GM21423 (cell line): ENCODE results near the gene BICD1.
A peak's percentile ranks its signal among the peaks of the same experiment; 100 is the strongest.
"Not testable (repeated sequence)": the region's sequence is repeated elsewhere in the genome, so short reads cannot be mapped to it uniquely, and the experiment has no call there.

ENCODE experiments used
- ATAC-seq: cut with Tn5 transposase; IDR thresholded peaks from one replicate; pipeline ENCODE4 v1.9.1; 2021; ENCODE audit warnings: mild to moderate bottlenecking, moderate library complexity; ENCODE audit not compliant: unreplicated experiment

Gene BICD1

DNA sequence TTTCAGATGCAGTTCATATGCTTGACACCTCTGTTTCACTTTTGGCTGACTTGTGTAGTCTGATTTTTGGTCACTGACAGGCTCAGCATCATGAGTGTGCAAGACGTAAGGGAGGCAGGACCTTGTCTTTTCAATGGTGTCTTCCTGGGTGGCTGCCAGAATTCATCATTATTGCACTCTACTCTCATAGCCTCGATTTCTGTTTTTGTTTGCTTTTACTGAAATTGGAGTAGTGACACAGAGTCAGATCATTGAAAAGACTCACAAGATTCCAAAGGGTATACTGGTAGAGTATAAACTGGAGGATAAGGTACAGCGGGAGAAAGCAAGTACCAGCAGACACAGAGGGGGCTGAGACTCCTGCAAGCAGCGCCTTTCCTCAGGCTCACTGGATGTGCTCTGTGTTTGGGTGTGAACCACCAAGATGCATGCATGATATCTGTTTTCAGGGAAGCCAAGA, 166.4 kb downstream of the BICD1 start:
- peak; percentile 46 for ATAC-seq

DNA sequence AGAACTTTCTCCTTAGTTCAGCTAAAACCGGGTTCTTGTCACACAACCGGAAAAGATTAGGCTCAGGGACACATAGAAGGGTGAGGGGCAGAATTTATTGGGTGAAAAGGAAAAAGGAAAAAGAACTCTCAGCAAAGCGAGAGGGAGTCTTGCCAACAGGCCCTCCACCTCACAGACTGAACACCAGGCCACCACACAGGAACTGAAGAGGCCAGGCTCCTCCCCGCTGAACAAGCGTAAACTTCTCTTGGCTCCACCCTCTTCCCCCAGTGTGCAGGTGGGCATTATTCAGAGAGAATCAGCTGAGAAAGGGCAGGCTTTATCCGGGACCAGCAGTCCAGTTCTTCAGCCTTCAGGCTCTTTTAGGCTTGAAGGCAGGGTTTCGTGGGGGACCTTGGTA, 167.1 kb downstream of the BICD1 start:
- peak; percentile 81 for ATAC-seq

DNA sequence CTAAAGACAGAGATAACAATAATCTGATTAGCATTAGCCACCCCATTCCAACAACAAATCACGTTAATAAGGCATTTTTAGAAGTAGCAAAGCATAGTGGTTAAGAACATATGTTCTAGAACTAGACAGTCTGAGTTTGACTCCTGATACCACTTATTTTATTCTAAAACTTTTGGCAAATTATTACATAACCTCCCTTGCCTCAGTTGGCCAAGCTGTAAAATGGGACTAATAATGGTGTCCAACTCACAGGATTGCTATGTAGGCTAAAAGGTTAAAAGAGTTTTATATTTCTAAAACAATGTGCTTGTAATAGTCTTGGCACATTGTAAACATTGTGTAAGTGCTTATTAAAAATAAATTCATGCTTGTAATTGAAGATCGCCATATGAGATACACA, 168.0 kb downstream of the BICD1 start:
- ATAC-seq: no peak

DNA sequence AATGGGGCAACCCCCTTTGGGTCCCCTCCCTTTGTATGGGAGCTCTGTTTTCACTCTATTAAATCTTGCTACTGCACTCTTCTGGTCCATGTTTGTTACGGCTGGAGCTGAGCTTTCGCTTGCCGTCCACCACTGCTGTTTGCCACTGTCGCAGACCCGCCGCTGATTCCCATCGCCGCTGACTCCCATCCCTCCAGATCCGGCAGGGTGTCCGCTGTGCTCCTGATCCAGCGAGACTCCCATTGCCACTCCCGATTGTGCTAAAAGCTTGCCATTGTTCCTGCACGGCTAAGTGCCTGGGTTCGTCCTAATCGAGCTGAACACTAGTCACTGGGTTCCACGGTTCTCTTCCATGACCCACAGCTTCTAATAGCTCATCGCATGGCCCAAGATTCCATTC, 168.9 kb downstream of the BICD1 start:
- not testable (repeated sequence) for ATAC-seq

DNA sequence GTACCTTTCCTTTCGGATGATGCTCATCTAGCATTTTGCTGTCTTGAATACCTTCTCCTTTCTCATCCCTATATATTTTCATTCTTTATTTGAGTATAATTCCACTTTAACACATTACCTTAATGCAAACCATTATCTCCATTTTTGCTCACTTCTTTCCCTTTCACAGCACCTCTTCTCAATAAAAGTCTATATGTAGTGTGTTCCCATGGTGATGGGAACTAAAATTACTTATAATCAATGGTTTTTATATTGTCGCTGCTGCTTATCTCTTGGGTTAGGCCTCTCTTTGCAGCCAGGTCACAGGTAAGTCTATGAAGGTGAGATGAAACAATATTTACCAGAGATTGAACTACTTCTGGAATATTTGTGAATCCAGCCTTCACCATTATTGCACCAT, 171.1 kb downstream of the BICD1 start:
- no peak for ATAC-seq

DNA sequence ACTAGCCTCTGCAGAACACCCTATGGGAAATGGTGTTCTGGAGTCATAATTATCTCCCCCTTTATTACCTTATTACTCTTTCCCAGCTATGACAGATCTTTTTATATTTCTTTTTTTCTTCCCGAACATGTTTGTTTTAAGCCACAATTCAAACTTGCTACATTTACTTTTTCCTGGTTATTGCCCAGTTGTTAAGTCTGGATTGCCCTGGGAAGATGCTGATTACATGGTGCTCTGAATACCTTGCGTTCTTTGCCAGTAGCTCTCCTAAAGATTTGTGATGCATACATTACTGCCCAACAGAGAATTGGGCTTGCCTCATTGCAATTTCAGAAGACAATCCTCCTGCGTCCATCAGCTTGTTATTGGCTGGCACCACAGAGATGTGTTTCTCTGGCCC, 174.5 kb downstream of the BICD1 start:
- ATAC-seq: no peak

DNA sequence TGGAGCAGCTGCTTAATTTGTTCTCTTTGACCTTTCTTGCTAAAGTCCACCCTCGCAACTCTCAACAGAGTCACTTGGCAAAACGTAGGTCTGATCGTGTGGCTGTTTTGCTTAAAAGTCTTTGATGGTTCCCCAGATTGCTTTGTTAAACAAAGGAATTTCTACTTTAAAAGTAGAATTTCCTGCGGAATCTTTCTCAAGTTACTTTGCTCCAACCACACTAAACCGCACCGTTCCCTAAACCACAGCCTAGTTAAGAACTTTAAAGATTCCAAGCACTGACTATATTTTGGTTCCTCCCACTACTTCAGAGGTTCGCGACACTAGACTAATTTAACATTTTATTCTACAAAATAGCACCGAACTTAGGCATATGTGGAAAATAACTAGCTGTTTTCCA, 177.9 kb downstream of the BICD1 start:
- ATAC-seq: no peak

DNA sequence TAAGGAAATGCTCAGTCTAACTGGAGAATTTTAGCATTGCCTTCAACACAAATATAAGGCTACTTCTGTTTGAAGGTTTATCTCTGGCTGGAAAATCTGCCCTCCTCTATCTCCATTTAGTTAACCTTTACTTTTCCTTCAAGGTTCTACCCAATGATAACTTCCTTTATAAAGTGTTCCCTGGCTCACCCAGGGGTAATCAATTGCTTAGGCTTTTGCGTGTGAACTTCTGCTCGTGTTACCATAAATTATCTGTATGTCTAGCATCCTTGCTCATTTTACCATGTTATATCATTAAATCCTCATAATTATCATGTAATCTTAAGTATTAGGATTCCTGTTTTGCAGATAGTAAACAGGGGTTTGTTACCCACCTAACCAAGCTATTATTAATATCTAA, 178.4 kb downstream of the BICD1 start:
- ATAC-seq: no peak

DNA sequence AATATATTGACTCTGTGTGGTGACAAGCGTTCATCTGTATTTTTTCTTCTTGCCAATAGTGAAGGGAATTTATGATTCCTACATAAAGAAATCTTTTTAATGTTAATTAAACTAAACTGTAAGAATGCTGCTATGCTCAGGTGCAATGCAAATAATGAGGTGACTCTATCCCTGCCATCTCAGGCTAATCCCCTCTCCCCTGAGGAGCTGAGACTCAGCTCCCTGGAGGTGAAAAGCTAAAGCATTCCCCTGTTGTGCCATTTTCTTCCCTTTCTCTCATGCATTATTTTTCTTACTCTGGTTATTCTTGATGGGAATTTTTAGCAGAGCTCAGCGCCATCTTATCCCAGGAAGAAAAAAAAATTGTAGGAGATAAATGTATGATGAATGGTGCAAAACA, 178.8 kb downstream of the BICD1 start:
- no peak for ATAC-seq

DNA sequence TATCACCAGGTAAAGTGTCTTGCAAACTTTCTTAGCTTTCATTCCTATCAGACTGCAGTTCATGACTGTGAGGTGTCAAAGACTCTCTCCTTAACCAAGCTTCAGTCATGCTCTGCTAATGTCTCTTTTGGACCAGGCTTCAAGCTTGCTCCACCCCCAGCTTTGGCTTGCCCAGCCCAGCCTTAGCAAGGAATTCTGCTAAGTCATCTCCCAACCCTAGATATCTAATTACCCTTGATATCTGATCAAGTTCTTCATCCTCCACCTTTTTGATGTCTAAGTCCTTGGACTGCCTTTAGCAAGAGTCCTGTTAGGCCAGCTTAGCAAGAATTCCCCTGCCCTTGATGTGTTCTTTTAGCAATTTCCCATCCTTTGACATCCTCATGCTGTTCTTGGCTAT, 183.8 kb downstream of the BICD1 start:
- no peak for ATAC-seq

DNA sequence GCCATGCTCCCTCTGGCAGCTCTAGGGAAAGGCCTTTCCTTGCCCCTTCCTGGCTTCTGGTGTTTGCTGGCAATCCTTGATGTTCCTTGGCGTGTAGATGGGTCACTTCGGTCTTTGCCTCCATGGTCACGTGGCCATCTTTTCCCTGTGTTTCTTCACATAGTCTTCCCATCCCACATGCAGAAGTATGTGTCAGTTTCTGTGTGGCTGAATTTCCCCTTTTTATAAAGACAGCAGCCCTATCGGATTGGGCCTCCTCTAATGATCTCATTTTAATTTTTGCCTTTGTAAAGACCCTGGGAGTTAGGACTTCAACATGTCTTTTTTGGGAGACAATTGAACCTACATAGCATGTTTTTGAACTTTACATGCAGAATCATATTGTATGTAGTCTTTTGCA, 185.5 kb downstream of the BICD1 start:
- no peak for ATAC-seq

DNA sequence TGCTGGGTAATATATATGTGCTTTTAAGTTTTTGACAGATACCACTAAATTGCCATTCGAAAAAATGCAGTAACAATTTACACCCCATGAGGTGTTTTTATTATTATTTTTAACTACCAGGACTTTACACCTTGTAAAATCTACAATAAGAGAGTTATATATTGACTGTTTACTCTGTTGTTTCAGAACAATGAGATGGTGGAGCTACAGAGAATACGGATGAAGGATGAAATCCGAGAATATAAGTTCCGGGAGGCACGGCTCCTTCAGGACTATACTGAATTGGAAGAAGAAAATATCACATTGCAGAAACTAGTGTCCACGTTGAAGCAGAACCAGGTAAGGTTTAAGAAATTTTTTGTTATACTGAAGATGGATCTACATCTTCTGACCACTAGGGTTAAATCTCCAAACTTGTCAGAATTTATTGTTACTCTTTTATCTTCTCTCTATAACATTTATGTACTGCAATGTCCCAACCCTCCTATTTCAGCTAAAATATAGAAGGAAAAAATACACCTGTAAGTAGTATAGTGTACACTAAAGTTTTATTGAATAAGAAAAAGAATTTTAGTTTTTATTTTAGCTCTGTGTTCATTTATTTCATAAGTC, 187.3 kb downstream of the BICD1 start:
- ATAC-seq: no peak

DNA sequence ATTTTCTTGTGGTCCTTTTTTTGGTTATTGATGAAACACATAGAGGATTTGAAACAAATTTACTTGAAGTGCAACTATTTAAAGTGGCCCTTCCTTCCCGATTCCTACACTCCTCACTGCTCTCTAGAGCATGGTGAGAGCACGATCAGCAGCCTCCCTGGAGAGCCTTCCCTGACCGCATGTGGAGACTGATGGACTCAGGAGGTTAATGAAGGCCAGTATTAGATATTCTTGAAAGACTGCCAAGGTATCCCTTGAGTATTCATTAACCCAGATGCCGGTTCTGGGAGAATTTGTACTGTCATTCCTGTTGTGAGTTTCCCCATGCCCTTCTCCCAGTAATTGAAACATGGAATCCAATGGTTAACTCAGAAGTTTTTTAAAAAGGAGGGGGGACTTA, 189.9 kb downstream of the BICD1 start:
- ATAC-seq: no peak

DNA sequence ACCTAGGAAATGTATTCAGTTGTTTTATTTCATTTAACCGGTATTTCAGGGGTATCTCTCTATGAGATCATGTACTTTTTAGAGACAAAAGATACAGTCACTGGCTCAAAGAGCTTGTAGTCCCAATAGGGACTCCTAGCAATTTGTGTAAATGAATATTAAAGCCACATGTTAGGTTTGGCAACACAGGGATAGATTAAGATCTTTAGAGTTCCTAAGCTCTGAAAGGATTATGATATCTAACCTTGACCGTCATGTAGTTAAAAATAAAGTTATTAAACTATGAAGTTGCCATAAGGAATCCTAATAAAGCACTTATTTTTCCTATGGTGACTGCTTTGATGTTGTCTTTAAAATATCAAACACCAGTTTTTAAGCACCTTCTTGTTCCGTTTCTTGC, 192.3 kb downstream of the BICD1 start:
- ATAC-seq: no peak

DNA sequence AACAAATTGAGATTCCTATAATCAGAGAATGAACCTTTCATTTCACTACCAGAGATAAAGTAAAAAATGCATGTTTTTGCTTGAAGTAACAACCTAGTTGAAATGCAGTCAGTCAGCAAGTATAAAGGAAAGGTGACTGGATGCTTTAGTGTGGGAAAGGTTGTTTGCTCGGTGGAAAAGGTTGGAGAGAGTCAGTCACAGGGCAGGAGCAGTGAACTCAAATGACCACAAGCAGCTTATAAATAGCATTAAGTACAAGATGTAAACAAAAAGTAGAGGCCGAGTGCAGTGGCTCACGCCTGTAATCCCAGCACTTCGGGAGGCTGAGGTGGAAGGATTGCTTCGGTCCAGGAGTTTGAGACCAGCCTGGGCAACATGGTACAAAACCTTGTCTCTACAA, 194.6 kb downstream of the BICD1 start:
- ATAC-seq: no peak

DNA sequence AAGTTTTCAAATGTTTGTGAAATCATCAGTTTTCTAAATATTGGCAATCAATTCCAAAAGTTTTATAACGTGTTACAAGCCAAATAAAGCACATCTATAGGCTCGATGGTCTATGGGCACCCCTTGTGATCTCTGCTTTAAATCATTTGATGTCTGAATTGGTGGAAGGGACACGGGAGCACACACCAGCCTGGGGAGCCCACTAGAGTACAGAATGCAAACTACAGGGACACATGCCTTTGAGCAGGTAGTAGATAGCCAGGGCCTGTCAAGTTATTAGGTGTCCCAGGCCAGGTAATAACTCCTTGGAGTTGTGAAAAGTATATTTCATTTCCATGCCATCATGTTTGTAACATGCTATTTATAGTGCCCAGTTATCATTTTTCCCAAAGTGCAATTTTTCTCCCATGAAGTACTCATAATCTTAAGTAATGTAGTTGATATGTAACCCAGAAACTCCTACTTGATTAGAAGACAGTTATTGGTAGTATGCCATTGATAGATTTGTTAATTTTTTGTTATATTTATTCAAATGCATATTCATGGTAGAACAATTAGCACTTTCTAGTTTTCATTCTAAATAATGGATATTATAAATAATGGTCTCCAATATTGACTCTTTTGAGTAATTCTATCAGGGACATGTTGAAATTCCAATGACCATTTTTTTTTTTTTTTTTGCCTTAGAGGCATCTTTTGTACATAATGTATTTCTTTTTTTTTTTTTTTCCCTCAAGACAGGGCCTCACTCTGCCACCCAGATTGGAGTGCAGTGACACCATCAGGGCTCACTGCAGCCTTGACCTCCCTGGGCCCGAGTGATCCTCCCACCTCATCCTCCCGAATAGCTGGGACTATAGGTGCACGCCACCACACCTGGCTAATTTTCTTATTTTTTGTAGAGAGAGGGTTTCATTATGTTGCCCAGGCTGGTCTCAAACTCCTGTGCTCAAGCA, 195.8 kb downstream of the BICD1 start:
- ATAC-seq: peak; percentile 74

DNA sequence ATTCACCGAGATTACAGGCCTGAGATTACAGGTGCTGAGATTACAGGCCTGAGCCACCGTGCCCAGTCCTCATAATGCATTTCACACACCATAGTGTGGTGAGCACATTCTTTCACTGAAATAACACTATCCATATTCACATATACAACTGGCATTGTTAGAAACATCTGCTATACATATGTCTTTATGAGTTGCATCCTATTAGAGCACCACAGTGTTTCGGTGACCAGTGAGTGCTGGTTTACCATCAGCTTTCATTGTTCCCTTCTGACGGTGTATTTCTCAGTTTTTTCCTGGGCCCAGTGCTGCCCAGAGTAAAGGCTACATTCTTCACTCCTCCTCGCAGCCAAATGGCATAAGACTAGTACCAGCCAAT, 196.5 kb downstream of the BICD1 start:
- no peak for ATAC-seq

DNA sequence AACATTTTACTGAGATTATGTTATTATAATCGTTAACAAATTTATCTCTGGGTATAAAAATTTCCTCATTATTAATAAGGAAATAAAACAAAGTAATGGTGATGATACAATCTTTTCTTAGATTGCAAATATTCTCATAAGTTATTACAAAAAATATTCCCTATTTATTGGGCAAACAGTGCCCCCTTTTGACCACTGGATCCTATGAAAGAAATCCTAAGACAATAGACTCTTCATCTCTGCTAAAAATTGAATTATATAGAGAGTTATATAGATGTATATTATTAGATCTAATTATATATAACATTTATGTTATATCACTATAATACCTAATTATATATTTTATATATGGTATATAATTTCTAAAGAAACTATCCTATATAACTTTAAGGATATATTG, 198.5 kb downstream of the BICD1 start:
- ATAC-seq: no peak

DNA sequence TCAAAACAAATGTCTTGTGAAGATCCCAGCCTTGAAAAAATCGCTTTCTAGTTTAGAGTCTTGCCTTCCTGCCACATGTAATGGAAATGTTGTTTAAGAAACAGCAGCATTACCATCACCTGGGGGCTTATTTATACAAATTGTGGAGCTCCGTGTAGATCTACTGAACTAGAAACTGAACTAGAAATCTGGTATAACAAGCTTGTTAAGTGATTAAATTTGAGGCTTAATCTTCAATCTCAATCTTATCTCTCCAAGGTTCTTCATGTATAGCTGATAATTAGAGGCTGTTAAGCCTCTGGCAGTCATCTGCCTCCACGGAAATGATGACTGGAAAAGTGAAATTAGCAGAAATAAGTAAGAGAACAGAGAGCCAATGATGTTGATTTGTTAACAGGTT, 200.7 kb downstream of the BICD1 start:
- ATAC-seq: no peak

DNA sequence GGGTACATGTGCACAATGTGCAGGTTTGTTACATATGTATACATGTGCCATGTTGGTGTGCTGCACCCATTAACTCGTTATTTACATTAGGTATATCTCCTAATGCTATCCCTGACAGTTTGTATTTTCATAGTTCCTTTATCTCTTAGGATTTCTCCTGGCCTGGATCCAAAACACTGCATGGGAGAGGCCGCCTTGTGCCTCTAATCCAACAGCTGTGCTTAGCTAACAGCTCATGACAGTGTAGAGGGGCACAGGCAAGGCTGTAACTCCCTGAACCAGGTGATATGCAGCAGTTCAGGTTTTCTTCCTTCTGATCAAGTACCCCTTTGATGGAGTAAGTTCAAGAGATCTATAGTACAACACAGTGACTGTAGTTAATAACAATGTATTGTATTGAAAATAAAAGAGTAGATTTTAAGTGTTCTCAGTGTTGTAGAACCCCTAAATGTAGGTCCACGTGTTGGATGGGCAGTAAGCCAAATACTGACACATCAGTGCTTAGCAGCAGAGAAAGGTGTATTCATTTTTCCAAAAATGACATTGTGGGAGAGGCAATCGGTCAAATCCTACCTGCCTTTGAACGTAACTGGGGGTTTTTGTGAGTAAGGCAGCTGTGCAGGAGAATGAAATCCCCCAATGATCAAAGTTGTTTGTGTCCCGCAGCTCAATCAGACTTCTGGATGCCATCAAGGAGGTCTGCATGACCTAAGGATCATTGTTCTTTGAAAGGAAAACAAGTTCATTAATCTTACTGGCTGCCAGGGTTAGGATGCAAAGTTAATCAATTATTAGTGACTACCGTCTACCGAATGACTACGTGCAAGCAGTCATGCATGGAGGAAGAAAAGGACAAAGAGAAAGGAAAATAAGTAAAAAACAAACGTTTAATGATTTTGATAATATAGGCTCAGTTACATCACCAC, 203.4 kb downstream of the BICD1 start:
- no peak for ATAC-seq

DNA sequence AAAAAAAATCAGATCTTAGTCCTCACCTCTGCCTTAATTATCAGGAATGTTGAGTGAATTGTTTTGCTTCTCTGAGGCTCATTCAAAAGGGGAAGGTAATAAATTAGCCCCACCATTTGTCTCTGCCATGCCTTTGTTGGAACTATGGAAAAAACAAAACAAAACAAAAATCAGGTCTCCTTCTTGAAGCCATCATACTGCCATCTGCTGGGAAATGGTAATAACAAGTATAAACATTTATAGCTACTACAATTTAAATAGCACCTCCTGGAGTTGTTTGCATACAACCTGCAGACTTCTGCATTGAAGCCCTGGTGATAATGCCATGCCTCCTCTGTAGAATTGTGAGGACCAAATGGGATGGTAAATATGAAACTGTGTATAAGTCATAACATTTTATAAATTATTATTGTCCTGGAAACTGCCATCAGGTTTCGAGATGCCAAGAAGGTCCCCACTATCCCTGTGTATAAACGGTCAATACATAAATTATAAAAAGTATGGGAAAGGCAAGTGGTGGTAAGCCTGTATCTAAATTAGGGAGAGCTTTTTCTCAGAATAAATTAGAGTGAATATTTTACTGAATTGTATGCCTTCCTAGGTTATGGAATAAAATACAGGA, 205.5 kb downstream of the BICD1 start:
- no peak for ATAC-seq
